Panc1 (cell line): ENCODE measurements around the gene KRTAP5-9. TPM values are rescaled to one million over a fixed set of nuclear protein-coding genes. Genes with fewer than 3 reads are reported as not detected.
"Not testable (repeated sequence)": the region's sequence is repeated elsewhere in the genome, so short reads cannot be mapped to it uniquely, and the experiment has no call there.

Experiments
- ATAC-seq: fragments of 200-7000 bp; cut with Tn5 transposase; 2 replicates; pipeline ENCODE4 v1.9.1; 2020; ENCODE audit warnings: mild to moderate bottlenecking, moderate library complexity
- BruUV-seq: library from RNA; stranded (reverse); fragments of 400-500 nt; replicated peaks from 2 replicates; lab custom pipeline; 2021; lab: Mats Ljungman, UMichigan
- CTCF ChIA-PET: fragments of 300-600 bp; sonication (Branson Sonifier 250); formaldehyde crosslinking; loops from one replicate; lab custom pipeline; 2022; ENCODE audit warnings: antibody characterized with exemption; lab: Charles Lee
- POLR2A ChIA-PET: fragments of 300-600 bp; sonication (Branson Sonifier 250); formaldehyde crosslinking; loops from one replicate; lab custom pipeline; 2022; ENCODE audit warnings: antibody characterized with exemption; lab: Charles Lee
- DNase-seq: peaks from one replicate; pipeline ENCODE4 v3.0.0-alpha.2; 2010; ENCODE audit warnings: low read depth, low spot score
- H3K27ac ChIP-seq: 2 replicates; pipeline ENCODE4 v1.5.1; 2011; ENCODE audit warnings: mild to moderate bottlenecking, low read length, inconsistent platforms
- H3K27me3 ChIP-seq: fragments of 200-500 bp; sonication (Bioruptor generic); 2 replicates; pipeline ENCODE4 v1.6.0; 2014; ENCODE audit warnings: low read length, inconsistent platforms; ENCODE audit not compliant: control insufficient read depth, insufficient read depth
- H3K36me3 ChIP-seq: fragments of 200-500 bp; sonication (Bioruptor generic); 2 replicates; pipeline ENCODE4 v1.5.1; 2014; ENCODE audit warnings: inconsistent platforms, mild to moderate bottlenecking, low read length, moderate library complexity; ENCODE audit not compliant: control insufficient read depth, insufficient read depth
- H3K4me1 ChIP-seq: 2 replicates; pipeline ENCODE4 v1.5.1; 2011; ENCODE audit warnings: inconsistent platforms, mild to moderate bottlenecking, low read length, moderate library complexity; ENCODE audit not compliant: control insufficient read depth, insufficient read depth
- H3K4me3 ChIP-seq, 2 experiments: 2 replicates each; pipeline ENCODE4 v1.5.1; 2011 to 2012; ENCODE audit warnings: low read depth in 2 of 2, low read length in 2 of 2, mild to moderate bottlenecking in 2 of 2, inconsistent platforms in 1 of 2, moderate library complexity in 1 of 2
- H3K9me3 ChIP-seq: fragments of 200-500 bp; sonication (Bioruptor generic); 2 replicates; pipeline ENCODE4 v1.5.1; 2014; ENCODE audit warnings: low read depth, mild to moderate bottlenecking, inconsistent platforms, low read length, moderate library complexity; ENCODE audit not compliant: control insufficient read depth, insufficient read depth
- POLR2AphosphoS5 ChIP-seq: IDR thresholded peaks from 2 replicates; pipeline ENCODE4 v1.6.1; 2012; ENCODE audit warnings: mild to moderate bottlenecking, low read depth, low read length, moderate library complexity
- SIN3A ChIP-seq: IDR thresholded peaks from 2 replicates; pipeline ENCODE4 v1.6.1; 2012; ENCODE audit warnings: low read depth, mild to moderate bottlenecking, low read length, moderate library complexity, borderline replicate concordance; ENCODE audit not compliant: insufficient read depth
- TCF7L2 ChIP-seq: IDR thresholded peaks from 2 replicates; pipeline ENCODE4 v1.6.1; 2011; ENCODE audit warnings: mild to moderate bottlenecking, low read depth, low read length, inconsistent platforms
- in situ Hi-C: cut with HindIII; loops from 2 replicates; pipeline ENCODE4 v1.10.0; 2016; ENCODE audit warnings: low sequenced_read_pairs, low pct_unique_long_range_greater_than_20kb
- intact Hi-C: fragments of 100-400 bp; cut with micrococcal nuclease; formaldehyde crosslinking; loops from one replicate; pipeline ENCODE4 v1.10.0; 2022; ENCODE audit not compliant: unreplicated experiment
- total RNA-seq: library from RNA; stranded (reverse); gene quantifications from one replicate; pipeline ENCODE4 v1.2.1, GENCODE V29; 2021; ENCODE audit not compliant: unreplicated experiment
- TF ChIP-seq, protein P1 (sequence below): fragments of 450-650 bp; IDR thresholded peaks from 2 replicates; pipeline ENCODE4 v1.5.1; 2017; ENCODE audit warnings: mild to moderate bottlenecking
- TF ChIP-seq, protein P2 (sequence below), 2 experiments: IDR thresholded peaks; 2 replicates each; pipeline ENCODE4 v1.6.1; 2011 to 2012; ENCODE audit warnings: low read depth in 2 of 2, control low read depth in 1 of 2, low read length in 1 of 2, mild to moderate bottlenecking in 1 of 2, moderate library complexity in 1 of 2; ENCODE audit not compliant: insufficient read depth in 1 of 2

Gene KRTAP5-9
- total RNA-seq, 1 experiment from 2014 or later: not detected

DNA sequence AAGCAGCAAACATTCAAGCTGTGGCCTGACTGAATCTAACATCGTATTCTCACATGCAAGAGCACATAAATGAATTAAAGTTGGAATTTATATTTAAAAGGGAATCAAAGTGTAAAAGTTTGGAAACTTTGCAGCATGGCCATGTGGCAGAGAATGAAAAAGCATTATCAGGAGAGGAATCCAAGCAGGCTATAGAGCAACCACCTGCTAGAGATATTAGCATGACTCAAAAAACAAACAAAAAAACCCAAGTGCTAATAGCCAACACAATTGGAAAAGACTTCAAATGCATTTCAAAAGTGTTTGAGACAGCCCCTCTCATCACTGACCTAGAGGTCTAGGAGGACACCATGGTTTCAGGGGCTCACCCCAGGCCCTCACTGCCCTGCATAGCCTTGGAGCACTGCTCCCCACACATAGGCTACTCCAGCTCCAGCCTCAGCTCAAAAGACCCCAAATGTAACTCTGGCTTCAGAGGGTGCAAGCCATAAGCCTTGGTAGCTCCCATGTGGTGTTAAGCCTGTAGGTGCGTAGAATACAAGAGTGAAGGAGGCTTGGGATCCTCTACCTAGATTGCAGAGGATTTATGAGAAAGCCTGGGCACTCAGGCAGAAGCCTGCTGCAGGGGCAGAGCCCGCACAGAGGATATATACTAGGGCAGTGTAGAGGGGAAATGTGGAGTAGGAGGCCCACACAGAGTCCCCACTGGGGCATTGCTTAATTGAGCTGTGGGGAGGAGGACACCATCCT, 22.9 kb upstream of the KRTAP5-9 start:
- H3K4me1 ChIP-seq: no peaks in the 10 kb centered on the region
- ChIA-PET POLR2A (no interaction called here), CTCF (interaction anchor here (0.8 kb wide), 1 partner anchor 39 kb away, joined by 3 read pairs; no protein-coding TSS in a partner anchor)
- no peaks in the 10 kb centered on the region for H3K27me3 ChIP-seq
- H3K36me3 ChIP-seq: no peaks in the 10 kb centered on the region
- H3K27ac ChIP-seq: no peak overlapping the region
- intact Hi-C loops: no loop called here
- no peak overlapping the region for H3K4me3 ChIP-seq
- DNase-seq (no peak), ATAC-seq (no peak)
- TF ChIP-seq, protein P1, sequence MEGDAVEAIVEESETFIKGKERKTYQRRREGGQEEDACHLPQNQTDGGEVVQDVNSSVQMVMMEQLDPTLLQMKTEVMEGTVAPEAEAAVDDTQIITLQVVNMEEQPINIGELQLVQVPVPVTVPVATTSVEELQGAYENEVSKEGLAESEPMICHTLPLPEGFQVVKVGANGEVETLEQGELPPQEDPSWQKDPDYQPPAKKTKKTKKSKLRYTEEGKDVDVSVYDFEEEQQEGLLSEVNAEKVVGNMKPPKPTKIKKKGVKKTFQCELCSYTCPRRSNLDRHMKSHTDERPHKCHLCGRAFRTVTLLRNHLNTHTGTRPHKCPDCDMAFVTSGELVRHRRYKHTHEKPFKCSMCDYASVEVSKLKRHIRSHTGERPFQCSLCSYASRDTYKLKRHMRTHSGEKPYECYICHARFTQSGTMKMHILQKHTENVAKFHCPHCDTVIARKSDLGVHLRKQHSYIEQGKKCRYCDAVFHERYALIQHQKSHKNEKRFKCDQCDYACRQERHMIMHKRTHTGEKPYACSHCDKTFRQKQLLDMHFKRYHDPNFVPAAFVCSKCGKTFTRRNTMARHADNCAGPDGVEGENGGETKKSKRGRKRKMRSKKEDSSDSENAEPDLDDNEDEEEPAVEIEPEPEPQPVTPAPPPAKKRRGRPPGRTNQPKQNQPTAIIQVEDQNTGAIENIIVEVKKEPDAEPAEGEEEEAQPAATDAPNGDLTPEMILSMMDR: no peak
- TF ChIP-seq POLR2AphosphoS5: no peak
- no peak for TF ChIP-seq SIN3A
- TF ChIP-seq, protein P2, sequence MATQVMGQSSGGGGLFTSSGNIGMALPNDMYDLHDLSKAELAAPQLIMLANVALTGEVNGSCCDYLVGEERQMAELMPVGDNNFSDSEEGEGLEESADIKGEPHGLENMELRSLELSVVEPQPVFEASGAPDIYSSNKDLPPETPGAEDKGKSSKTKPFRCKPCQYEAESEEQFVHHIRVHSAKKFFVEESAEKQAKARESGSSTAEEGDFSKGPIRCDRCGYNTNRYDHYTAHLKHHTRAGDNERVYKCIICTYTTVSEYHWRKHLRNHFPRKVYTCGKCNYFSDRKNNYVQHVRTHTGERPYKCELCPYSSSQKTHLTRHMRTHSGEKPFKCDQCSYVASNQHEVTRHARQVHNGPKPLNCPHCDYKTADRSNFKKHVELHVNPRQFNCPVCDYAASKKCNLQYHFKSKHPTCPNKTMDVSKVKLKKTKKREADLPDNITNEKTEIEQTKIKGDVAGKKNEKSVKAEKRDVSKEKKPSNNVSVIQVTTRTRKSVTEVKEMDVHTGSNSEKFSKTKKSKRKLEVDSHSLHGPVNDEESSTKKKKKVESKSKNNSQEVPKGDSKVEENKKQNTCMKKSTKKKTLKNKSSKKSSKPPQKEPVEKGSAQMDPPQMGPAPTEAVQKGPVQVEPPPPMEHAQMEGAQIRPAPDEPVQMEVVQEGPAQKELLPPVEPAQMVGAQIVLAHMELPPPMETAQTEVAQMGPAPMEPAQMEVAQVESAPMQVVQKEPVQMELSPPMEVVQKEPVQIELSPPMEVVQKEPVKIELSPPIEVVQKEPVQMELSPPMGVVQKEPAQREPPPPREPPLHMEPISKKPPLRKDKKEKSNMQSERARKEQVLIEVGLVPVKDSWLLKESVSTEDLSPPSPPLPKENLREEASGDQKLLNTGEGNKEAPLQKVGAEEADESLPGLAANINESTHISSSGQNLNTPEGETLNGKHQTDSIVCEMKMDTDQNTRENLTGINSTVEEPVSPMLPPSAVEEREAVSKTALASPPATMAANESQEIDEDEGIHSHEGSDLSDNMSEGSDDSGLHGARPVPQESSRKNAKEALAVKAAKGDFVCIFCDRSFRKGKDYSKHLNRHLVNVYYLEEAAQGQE (IDR thresholded peaks at IDR 0.05; ENCODE audit: insufficient read depth in 1 of 2, low read depth in 2 of 2, low read length in 1 of 2): no peak
- no peak for TF ChIP-seq TCF7L2
- no TSS peak for BruUV-seq
- in situ Hi-C loops: no loop called here
- H3K9me3 ChIP-seq: no peaks in the 10 kb centered on the region

DNA sequence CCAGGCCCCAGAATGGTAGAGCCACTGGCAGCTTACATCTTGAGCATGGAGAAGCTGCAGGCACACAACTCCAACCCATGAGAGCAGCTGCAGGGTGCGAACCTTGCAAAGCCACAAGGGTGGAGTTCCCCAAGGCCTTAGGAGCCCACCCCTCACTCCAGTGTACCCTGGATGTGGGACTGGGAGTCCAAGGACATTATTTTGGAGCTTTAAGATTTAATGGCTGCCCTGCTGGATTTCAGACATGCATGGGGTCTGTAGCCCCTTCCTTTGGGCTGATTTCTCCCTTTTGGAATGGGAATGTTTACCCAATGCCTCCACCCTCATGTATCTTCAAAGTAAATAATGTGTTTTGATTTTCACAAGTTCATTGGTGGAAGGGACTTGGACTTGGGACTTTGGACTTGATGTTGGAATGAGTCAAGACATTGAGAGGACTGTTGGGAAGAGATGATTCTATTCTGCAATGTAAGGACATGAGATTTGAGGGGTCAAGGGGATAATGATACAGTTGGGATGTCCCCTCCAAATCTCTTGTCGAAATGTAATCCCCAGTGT, 22.2 kb upstream of the KRTAP5-9 start:
- in situ Hi-C loops (no loop called here), intact Hi-C loops (loop anchor here (1.0 kb wide), 1 partner anchor 37 kb away; no protein-coding TSS in a partner anchor)
- BruUV-seq: no TSS peak
- Histone ChIP-seq H3K36me3 (no peaks in the 10 kb centered on the region), H3K27me3 (no peaks in the 10 kb centered on the region), H3K4me1 (no peaks in the 10 kb centered on the region), H3K27ac (no peak overlapping the region), H3K9me3 (no peaks in the 10 kb centered on the region), H3K4me3 (no peak overlapping the region)
- no peak for ATAC-seq
- ChIA-PET CTCF (interaction anchor here (0.8 kb wide), 1 partner anchor 38 kb away, joined by 3 read pairs; no protein-coding TSS in a partner anchor), POLR2A (interaction anchor here (0.6 kb wide), 1 partner anchor 73 kb away, joined by 3 read pairs; no protein-coding TSS in a partner anchor)
- TF ChIP-seq SIN3A (no peak), POLR2AphosphoS5 (no peak), TCF7L2 (no peak)
- TF ChIP-seq, protein P1: no peak
- TF ChIP-seq, protein P2 (IDR thresholded peaks at IDR 0.05; ENCODE audit: insufficient read depth in 1 of 2, low read depth in 2 of 2, low read length in 1 of 2): no peak
- no peak for DNase-seq

DNA sequence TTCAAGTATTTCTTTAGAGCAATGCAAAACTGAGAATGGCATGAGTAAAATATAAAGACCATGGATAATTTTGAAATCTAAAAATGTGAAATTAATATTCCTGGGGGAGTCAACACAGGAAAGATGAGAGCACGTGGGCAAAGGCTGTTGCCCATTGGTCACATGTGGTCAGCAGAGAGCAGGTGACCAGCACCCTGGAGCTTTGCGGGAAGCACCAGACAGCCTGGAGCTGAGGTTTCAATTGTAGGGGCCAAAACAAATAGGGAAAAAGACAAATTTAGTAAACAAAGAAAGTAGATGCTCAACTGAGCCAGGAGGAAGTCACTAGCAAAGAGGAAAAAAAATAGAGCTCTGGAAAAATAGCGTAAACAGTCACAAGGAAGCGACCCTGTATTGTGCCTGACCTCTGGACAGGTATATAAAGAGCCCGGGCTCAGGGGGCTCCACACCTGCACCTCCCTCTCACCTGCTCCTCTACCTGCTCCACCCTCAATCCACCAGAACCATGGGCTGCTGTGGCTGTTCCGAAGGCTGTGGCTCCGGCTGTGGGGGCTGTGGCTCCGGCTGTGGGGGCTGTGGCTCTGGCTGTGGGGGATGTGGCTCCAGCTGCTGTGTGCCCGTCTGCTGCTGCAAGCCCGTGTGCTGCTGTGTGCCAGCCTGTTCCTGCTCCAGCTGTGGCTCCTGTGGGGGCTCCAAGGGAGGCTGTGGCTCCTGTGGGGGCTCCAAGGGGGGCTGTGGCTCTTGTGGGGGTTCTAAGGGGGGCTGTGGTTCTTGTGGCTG, 21.2 kb upstream of the KRTAP5-9 start, which contains the start of gene KRTAP5-7:
TSS of gene KRTAP5-7 (plus strand) at position 472 of the 780 bp plus-strand sequence. CDS start at position 506, 34 bp downstream.
- BruUV-seq, DNase-seq, H3K27me3 ChIP-seq, H3K4me1 ChIP-seq, H3K27ac ChIP-seq, in situ Hi-C loops, H3K4me3 ChIP-seq, ATAC-seq, H3K36me3 ChIP-seq, H3K9me3 ChIP-seq: not testable (repeated sequence)
- CTCF ChIA-PET: interaction anchor here (0.7 kb wide), 1 partner anchor 579 kb away, joined by 6 read pairs; no protein-coding TSS in a partner anchor
- POLR2A ChIA-PET: interaction anchor here (0.6 kb wide), 1 partner anchor 74 kb away, joined by 3 read pairs; no protein-coding TSS in a partner anchor
- intact Hi-C loops: loop anchor here (1.0 kb wide), 1 partner anchor 36 kb away; no protein-coding TSS in a partner anchor
